Femur (tissue), 1 donor: ENCODE results near the gene PLA2R1.

Source experiments
- DNase-seq: peaks from one replicate; pipeline ENCODE4 v3.0.0-alpha.2; 2017

PLA2R1 gene

GRCh38 chr2:159891917-159892730 lies 170.3 kb downstream of the PLA2R1 start:
- no peak for DNase-seq

GRCh38 chr2:159891267-159891588 lies 171.2 kb downstream of the PLA2R1 start:
- DNase-seq = no peak

GRCh38 chr2:159890551-159891266 lies 171.7 kb downstream of the PLA2R1 start:
- no peak for DNase-seq

GRCh38 chr2:159882130-159882745 lies 180.2 kb downstream of the PLA2R1 start:
- no peak for DNase-seq
